HG02798 (cell line): ENCODE results near the gene OR52B6.
"Not testable (repeated sequence)": the region's sequence is repeated elsewhere in the genome, so short reads cannot be mapped to it uniquely, and the experiment has no call there.

ENCODE experiments used
- ATAC-seq: cut with Tn5 transposase; IDR thresholded peaks from one replicate; pipeline ENCODE4 v1.9.1; 2021; ENCODE audit warnings: mild to moderate bottlenecking; ENCODE audit not compliant: unreplicated experiment, poor library complexity

Gene OR52B6, protein sequence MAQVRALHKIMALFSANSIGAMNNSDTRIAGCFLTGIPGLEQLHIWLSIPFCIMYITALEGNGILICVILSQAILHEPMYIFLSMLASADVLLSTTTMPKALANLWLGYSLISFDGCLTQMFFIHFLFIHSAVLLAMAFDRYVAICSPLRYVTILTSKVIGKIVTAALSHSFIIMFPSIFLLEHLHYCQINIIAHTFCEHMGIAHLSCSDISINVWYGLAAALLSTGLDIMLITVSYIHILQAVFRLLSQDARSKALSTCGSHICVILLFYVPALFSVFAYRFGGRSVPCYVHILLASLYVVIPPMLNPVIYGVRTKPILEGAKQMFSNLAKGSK

DNA sequence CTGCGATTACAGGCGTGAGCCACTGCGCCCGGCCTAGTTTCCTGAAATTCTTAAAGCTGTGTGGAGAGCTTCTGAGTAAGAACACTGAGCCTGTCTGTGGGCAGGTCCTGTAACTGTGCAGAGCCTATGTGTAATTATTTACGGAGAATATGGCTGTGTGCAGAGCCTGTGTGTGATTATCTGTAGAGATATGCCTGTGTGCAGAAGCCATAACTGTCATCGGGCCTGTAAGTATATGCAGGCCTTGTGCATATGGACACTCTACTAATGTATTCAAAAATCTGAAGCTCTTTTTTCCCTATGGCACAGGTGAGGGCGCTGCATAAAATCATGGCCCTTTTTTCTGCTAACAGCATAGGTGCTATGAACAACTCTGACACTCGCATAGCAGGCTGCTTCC, at the start of gene OR52B6:
OR52B6 (plus strand) TSS at position 301 of the 400 bp plus-strand sequence; CDS start at position 301, 0 bp downstream.
- no peak for ATAC-seq

DNA sequence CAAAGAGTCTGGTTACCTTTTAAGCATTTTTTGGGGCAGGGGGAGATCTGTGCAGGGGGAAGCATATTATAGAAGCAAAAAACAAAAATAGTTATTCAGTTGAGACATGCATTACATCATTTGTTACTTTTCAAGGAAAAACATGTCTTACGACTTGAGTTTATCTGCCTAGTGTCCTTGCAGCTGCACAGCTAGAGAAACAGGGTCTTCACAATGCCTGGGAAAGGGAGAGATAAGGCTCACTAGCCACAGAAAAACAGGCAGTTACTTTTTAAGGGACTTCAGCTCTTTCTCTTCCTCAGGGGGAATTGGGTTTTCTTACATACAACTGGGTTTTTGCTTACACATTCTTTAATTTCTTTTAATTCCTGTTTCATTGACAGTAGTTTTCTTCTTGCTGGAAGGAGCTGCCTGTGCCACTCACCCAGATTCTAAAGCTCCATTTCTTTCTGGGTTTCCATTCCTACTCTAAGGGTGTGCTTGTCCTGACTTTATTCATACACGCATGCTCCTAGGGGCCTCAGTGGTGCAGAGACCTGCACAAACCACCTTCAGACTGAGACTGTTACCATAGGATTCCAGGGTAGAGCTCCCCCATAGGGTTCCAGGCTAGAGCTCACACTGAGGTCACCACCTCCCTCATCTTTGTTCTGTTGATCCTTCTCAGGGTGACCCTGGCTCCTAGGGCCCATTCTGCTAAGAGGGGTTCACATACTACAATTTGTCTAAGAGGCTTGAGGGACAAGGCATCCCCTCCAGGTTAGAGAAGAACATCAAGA, 49.4 kb upstream of the OR52B6 start:
- ATAC-seq = no peak

GRCh38 chr11:5534046-5534445, 46.6 kb upstream of the OR52B6 start:
- no peak for ATAC-seq

DNA sequence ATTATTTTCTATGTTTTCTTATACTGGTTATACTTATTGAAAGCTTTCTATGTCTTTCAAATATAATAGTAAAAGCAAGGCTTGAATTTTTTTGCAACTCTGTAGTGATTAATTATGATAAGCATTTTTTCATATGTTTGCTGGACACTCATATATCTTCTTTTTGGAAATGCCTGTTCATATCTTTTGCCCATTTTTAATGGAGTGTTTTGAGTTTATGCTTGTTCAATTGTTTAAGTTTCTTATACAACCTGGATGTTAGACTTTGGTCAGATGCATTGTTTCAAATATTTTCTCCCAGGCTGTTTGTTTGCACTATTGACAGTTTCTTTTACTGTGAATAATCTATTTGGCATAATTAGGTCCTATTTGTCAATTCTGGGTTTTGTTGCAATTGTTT, 44.2 kb upstream of the OR52B6 start:
- ATAC-seq = no peak

GRCh38 chr11:5541427-5541826, 39.2 kb upstream of the OR52B6 start:
- ATAC-seq = no peak

DNA sequence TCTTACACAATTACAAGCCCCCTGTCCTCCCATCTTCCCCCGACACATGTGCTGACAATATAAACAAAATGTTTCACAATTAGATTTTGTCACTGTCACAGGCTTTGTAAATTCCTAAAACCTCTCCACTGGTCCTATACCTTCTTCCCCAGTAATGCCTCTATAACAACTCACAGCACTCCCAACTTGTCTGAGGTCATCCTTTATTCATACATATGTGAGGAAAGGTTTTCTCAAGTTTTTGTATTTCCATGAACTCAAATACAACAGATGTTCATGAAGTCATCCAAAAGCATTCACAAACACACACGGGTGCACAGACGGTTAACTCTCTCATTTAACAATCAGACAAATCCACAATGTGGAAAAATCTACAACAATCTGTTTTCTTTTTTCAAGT, 34.2 kb upstream of the OR52B6 start:
- no peak for ATAC-seq

- peak; percentile 64 for ATAC-seq
Measured at GRCh38 chr11:5547982-5548381, 32.7 kb upstream of the OR52B6 start.

GRCh38 chr11:5548440-5548839, 32.2 kb upstream of the OR52B6 start, which contains the start of gene OR52H1:
OR52H1 (minus strand) TSS chr11:5548540; CDS start chr11:5545505, 3,035 bp downstream.
- no peak for ATAC-seq

DNA sequence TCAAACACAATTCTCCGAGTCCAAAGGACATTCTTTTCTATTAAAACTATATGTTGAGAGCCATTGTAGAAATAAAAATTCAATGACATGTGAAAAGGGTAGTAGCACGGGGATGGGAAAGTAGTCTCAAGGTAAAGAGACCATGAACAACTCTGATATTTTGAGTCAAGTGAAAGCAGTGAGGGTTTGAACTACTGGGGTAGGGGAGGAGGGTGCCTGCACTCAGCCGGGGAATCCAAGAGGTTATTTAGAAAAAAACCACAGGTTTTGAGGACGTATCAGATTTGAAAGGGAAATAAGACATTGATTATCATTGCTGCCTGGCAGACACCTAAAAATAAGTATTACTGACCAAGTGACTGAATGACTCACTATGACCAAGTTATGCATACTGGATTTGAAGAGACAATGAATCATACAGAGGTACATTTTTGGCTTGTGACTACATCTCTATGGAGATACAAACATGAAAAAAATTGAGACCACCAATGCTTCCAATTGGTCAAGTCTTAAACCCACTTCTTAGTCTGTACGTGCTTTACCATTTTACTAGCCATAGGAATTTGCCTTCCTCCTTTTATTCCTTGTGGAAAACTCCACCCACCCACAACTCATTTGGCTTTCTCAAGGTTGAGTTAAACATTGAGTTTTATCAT, 30.1 kb upstream of the OR52B6 start:
- ATAC-seq = peak; percentile 70

GRCh38 chr11:5553343-5553742, 27.3 kb upstream of the OR52B6 start:
- ATAC-seq = no peak

- no peak for ATAC-seq
Measured at GRCh38 chr11:5556596-5557188, 24.0 kb upstream of the OR52B6 start.

GRCh38 chr11:5557751-5558150, 22.9 kb upstream of the OR52B6 start:
- ATAC-seq = no peak

DNA sequence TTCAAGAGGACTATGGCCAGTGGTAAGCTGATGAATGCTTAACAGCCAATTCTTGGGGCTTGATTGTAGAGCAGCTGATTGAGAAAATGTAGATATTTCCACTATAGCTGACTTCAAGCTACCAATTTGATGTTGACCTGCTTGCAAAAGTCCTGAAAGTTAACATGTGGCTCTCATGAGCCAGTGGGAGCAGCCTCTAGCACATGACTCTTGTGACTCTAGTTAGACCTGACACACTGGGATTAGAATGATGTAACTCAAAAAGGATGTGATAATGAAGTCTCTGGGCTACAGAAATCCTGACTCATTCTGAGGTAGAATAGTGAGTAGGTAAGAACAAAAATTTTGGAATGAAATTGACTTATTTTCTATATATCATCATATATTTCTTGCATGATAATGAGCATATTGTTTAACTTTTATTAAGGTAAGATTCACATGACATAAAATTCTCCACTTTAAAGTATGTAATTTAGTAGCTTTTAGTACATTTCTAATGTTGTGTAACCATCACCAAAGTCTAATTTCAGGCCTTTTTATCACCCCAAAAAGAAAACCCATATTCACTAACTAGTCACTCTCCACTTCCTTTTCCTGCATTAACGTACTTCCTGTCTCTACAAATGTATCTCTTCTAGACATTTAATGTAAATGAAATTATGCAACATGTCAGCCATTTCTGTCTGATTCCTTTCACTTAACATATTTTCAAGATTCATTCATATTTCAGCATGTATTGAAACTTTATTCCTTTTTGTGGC, 16.2 kb upstream of the OR52B6 start:
- ATAC-seq = no peak

GRCh38 chr11:5574654-5575053, 6.0 kb upstream of the OR52B6 start:
- no peak for ATAC-seq

GRCh38 chr11:5575152-5575551, 5.5 kb upstream of the OR52B6 start:
- ATAC-seq = no peak

DNA sequence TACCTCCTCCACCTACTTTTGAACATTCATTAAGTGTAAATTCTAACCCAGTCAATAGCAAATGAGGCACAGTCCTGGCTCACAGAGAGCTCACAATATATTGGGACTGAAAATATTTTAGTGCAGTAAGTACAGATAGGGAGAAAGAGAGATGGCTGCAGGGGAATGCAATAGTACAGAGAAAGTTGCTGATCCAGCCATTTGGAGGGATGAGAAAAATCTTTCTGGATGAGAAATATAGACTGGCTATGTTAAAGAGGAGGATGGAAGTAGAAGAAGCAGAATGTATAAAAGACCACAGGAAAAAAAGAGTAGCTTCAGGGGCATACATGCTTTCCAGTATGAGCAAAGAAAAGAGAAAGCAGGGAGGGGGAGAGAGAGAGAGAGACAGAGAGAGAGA, 3.6 kb upstream of the OR52B6 start:
- no peak for ATAC-seq

DNA sequence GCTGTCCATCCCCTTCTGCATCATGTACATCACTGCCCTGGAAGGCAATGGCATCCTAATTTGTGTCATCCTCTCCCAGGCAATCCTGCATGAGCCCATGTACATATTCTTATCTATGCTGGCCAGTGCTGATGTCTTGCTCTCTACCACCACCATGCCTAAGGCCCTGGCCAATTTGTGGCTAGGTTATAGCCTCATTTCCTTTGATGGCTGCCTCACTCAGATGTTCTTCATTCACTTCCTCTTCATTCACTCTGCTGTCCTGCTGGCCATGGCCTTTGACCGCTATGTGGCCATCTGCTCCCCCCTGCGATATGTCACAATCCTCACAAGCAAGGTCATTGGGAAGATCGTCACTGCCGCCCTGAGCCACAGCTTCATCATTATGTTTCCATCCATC, 337 bp downstream of the OR52B6 start:
- no peak for ATAC-seq

GRCh38 chr11:5584458-5584857, 3.8 kb downstream of the OR52B6 start:
- not testable (repeated sequence) for ATAC-seq

GRCh38 chr11:5589906-5590305, 9.2 kb downstream of the OR52B6 start:
- not testable (repeated sequence) for ATAC-seq

DNA sequence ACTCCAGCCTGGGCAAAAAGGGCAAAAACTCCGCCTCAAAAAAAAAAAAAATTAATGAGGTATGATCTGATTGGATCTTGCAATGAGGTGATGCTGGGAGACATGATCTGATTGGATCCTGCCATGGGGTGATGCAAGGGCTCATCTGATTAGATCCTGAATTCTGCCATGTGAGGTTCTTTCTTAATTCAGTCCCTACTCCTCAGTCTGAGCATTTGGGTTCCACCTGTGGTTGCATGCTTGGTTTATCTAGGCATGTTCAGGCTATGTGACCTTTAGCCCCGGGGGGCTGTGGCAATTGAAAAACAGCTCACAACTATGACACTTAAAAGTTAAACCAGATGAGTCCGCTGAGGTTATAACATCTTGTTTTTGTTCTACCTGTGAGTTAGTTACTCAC, 10.9 kb downstream of the OR52B6 start:
- no peak for ATAC-seq
